Measurements from ENCODE around the gene MBD4.
"Not testable (repeated sequence)": the region's sequence is repeated elsewhere in the genome, so short reads cannot be mapped to it uniquely, and the experiment has no call there.

MBD4 gene

GRCh38 chr3:129439817-129440617, at the start of gene MBD4, which contains the start of gene IFT122:
Gene MBD4, minus strand, starts transcription at chr3:129439948. Its CDS starts 115 bp downstream, at chr3:129439833.
Gene IFT122, plus strand, starts transcription at chr3:129440224. Its CDS starts 107 bp downstream, at chr3:129440331.
- CTCF ChIA-PET, result interaction anchor here (1.0 to 1.4 kb wide), 3 partner anchors 12 to 124 kb away, joined by 3 to 4 read pairs (median 4); a partner anchor contains a TSS
- Mint-ChIP-seq H3K9me3 (no peaks in the 10 kb centered on the region), H3K4me1 (peaks cover 60% of the 10 kb centered on the region), H3K4me3 (peak within 1 kb of the TSS; percentile 82), H3K27me3 (peaks cover 3% of the 10 kb centered on the region), H3K36me3 (peaks cover 30% of the 10 kb centered on the region), H3K27ac (peak within 1 kb of the TSS; percentile 94)
- DNase-seq, result peak; percentile 99

- not testable (repeated sequence) for H3K27ac Mint-ChIP-seq, H3K36me3 Mint-ChIP-seq, DNase-seq, H3K27me3 Mint-ChIP-seq, H3K4me1 Mint-ChIP-seq, H3K4me3 Mint-ChIP-seq, H3K9me3 Mint-ChIP-seq
- CTCF ChIA-PET, result interaction anchor here (1.0 to 4.5 kb wide), 3 partner anchors 9 to 338 kb away, joined by 3 to 39 read pairs (median 8); no protein-coding TSS in a partner anchor
Measured at GRCh38 chr3:129489258-129489657, 49.5 kb upstream of the MBD4 start.

GRCh38 chr3:129487868-129488335, 48.2 kb upstream of the MBD4 start:
- H3K4me3 Mint-ChIP-seq, CTCF ChIA-PET, DNase-seq, H3K27ac Mint-ChIP-seq, H3K4me1 Mint-ChIP-seq, H3K36me3 Mint-ChIP-seq, H3K9me3 Mint-ChIP-seq, H3K27me3 Mint-ChIP-seq: not testable (repeated sequence)

GRCh38 chr3:129487183-129487867, 47.6 kb upstream of the MBD4 start:
- Mint-ChIP-seq H3K4me1 (peaks cover 1% of the 10 kb centered on the region), H3K9me3 (no peaks in the 10 kb centered on the region), H3K4me3 (no peak overlapping the region), H3K36me3 (peaks cover 6% of the 10 kb centered on the region), H3K27ac (no peak overlapping the region), H3K27me3 (no peaks in the 10 kb centered on the region)
- no peak for DNase-seq
- CTCF ChIA-PET, result interaction anchor here (1.9 kb wide), 1 partner anchor 10 kb away, joined by 3 read pairs; no protein-coding TSS in a partner anchor

- H3K36me3 Mint-ChIP-seq, result peaks cover 13% of the 10 kb centered on the region
- no peaks in the 10 kb centered on the region for H3K27me3 Mint-ChIP-seq
- H3K4me1 Mint-ChIP-seq, result peaks cover 8% of the 10 kb centered on the region
- no peak overlapping the region for H3K27ac Mint-ChIP-seq
- H3K9me3 Mint-ChIP-seq, result no peaks in the 10 kb centered on the region
- no peak for DNase-seq
- no peak overlapping the region for H3K4me3 Mint-ChIP-seq
- CTCF ChIA-PET, result interaction anchor here (1.0 to 1.9 kb wide), 2 partner anchors 10 to 16 kb away, joined by 3 read pairs; no protein-coding TSS in a partner anchor
Measured at GRCh38 chr3:129486664-129487035, 46.9 kb upstream of the MBD4 start.

DNA sequence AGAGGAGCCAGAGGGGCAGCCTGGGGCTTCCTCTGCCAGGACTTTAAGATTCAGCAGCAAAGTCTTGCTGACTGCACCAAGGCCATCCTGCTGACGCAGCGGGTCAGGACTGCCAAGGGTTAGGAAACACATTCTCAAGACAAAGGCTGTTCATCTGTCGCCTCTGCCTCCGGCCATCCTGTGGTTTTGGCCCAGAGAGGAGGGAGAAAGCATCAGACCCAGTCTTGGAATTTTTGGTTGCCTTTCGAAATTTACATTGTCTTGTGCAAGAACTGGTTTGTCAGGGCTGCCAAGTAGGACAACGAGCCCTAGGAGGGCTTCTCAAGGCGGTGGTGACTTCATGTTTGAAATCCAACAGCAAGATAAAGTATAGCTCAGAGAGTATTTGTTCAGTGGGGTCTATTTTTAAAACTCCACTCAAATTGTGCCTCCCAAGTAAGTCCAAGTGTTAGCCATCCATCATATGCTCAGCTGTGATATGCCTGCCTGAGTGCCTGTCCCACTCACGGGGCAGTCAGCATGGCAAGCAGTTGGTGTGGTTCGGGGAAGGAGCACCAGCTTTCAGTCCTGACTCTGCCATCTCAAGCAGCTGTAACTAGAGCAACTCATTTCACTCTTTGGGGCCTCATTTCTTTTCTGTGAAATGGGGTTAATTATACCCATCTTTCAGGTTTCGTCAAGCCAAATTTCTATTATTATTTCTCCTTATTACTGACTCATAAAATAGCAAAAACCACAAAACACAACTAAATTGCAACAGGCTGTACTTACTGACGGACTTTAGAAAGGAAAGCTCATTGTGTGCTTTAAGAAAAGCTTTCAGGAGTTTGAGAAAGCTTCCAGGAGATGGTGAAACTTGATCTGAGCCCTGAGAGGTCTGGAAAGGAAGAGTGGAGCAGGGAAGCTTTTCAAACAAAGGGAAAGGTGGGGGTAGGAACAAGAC, 46.2 kb upstream of the MBD4 start:
- H3K4me3 Mint-ChIP-seq, result no peak overlapping the region

DNA sequence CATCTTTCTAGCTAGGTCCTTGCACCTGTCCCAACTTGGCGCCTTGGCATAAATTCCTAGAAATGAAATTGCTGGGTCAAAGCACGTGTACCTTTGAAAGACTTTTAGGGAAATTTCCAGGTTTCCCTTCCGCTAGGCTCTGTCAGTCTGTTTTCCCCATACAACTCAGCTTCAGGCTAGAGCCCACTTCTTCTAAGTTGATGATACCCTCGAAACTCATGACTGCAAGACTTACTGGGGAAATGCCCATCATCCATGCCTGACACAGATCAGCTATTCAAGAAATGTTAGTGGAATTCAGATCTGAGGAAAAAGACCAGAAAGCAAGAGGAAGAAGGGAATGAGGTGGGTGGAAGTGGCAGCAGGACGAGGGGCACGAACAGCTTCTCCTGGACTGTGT, 45.4 kb upstream of the MBD4 start:
- DNase-seq, H3K9me3 Mint-ChIP-seq, CTCF ChIA-PET, H3K27me3 Mint-ChIP-seq, H3K27ac Mint-ChIP-seq, H3K4me3 Mint-ChIP-seq: not testable (repeated sequence)
- Mint-ChIP-seq H3K4me1 (peaks cover 20% of the 10 kb centered on the region), H3K36me3 (peaks cover 24% of the 10 kb centered on the region)

More for the DNA sequence above, 46.2 kb upstream of the MBD4 start:
- H3K9me3 Mint-ChIP-seq, result no peaks in the 10 kb centered on the region
- no peaks in the 10 kb centered on the region for H3K27me3 Mint-ChIP-seq
- H3K27ac Mint-ChIP-seq, result no peak overlapping the region
- no peak for DNase-seq
- peaks cover 14% of the 10 kb centered on the region for H3K4me1 Mint-ChIP-seq
- H3K36me3 Mint-ChIP-seq, result peaks cover 18% of the 10 kb centered on the region
- CTCF ChIA-PET, result interaction anchor here (0.6 to 1.9 kb wide), 3 partner anchors 11 to 141 kb away, joined by 3 read pairs; no protein-coding TSS in a partner anchor

DNA sequence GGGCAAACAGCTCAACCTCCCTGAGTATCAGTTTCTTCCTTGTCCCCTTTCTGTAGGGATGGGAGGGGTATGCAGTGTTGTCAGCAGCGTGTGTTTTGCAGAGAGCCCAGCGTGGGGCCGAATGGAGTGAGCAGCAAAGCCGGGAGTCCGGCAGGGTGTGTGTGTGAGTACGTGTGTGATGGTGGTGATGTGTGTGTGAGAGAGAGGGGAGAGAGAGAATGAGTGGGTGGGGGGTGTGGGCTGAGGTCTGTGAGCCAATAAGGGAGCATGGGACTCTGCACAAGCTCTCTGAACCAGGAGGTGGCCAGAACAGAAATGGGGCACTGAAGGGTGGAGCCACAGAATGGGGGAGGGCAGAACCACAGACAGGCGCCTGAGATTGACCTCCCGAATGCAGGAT, 44.1 kb upstream of the MBD4 start:
- Mint-ChIP-seq H3K4me3 (no peak overlapping the region), H3K27ac (no peak overlapping the region), H3K27me3 (no peaks in the 10 kb centered on the region), H3K9me3 (no peaks in the 10 kb centered on the region), H3K36me3 (peaks cover 23% of the 10 kb centered on the region), H3K4me1 (peaks cover 20% of the 10 kb centered on the region)
- DNase-seq, result no peak
- CTCF ChIA-PET, result no interaction called here

DNA sequence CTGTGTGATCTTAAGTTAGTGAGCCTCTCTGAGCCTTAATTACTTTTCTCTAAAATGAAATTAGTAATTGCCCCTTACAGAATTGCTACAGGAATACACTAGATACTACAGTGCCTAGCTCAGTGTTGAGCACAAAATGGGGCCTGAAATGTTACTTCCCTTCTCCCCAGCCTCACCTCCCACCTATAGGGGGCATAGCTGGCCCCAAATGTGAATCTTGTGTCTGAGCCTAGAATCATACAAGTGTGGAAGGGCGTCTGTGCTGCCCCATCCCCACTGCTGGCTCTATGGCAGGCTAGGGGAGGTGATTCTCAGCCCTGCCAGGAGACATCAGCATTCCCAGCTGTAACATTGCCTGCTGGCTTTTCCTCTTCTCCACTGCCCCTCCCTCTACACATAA, 43.0 kb upstream of the MBD4 start:
- H3K4me1 Mint-ChIP-seq, result peaks cover 20% of the 10 kb centered on the region
- no peak for DNase-seq
- no peak overlapping the region for H3K4me3 Mint-ChIP-seq
- peaks cover 23% of the 10 kb centered on the region for H3K36me3 Mint-ChIP-seq
- CTCF ChIA-PET, result interaction anchor here (0.6 kb wide), 1 partner anchor 338 kb away, joined by 3 read pairs; no protein-coding TSS in a partner anchor
- no peak overlapping the region for H3K27ac Mint-ChIP-seq
- no peaks in the 10 kb centered on the region for H3K27me3 Mint-ChIP-seq
- H3K9me3 Mint-ChIP-seq, result no peaks in the 10 kb centered on the region

- H3K4me3 Mint-ChIP-seq, result no peak overlapping the region
- peak; percentile 65 for DNase-seq
Measured at GRCh38 chr3:129481766-129482332, 42.1 kb upstream of the MBD4 start.

GRCh38 chr3:129481225-129481765, 41.5 kb upstream of the MBD4 start:
- not testable (repeated sequence) for H3K9me3 Mint-ChIP-seq, H3K4me3 Mint-ChIP-seq, H3K27me3 Mint-ChIP-seq, DNase-seq
- CTCF ChIA-PET, result interaction anchor here (1.1 to 2.0 kb wide), 3 partner anchors 9 to 146 kb away, joined by 3 to 8 read pairs (median 3); no protein-coding TSS in a partner anchor
- H3K27ac Mint-ChIP-seq, result peak overlapping the region; percentile 88
- H3K36me3 Mint-ChIP-seq, result peaks cover 32% of the 10 kb centered on the region
- peaks cover 20% of the 10 kb centered on the region for H3K4me1 Mint-ChIP-seq

More at GRCh38 chr3:129481766-129482332, 42.1 kb upstream of the MBD4 start:
- H3K27me3 Mint-ChIP-seq, result no peaks in the 10 kb centered on the region
- H3K9me3 Mint-ChIP-seq, result no peaks in the 10 kb centered on the region
- peak overlapping the region; percentile 88 for H3K27ac Mint-ChIP-seq
- H3K36me3 Mint-ChIP-seq, result peaks cover 27% of the 10 kb centered on the region
- H3K4me1 Mint-ChIP-seq, result peaks cover 20% of the 10 kb centered on the region
- CTCF ChIA-PET, result interaction anchor here (1.3 kb wide), 1 partner anchor 12 kb away, joined by 3 read pairs; no protein-coding TSS in a partner anchor

DNA sequence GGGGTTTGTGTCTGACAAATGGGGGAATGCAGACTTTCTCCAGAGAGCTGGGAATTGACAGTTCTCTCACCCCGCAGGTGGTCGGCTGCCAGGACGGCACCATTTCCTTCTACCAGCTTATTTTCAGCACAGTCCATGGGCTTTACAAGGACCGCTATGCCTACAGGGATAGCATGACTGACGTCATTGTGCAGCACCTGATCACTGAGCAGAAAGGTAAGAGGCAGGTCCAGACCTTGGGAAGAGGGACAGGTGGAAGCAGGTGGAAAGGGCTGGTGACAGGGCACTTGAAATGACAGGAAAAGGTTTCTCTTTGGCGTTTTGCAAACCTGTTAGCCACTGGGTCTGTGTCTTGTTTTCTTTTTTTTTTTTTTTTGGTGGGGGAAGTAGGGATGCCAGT, 36.8 kb upstream of the MBD4 start:
- H3K27ac Mint-ChIP-seq, result no peak overlapping the region
- H3K4me1 Mint-ChIP-seq, result peaks cover 11% of the 10 kb centered on the region
- DNase-seq, result no peak
- no peaks in the 10 kb centered on the region for H3K27me3 Mint-ChIP-seq
- CTCF ChIA-PET, result no interaction called here
- peaks cover 26% of the 10 kb centered on the region for H3K36me3 Mint-ChIP-seq
- no peak overlapping the region for H3K4me3 Mint-ChIP-seq
- no peaks in the 10 kb centered on the region for H3K9me3 Mint-ChIP-seq

DNA sequence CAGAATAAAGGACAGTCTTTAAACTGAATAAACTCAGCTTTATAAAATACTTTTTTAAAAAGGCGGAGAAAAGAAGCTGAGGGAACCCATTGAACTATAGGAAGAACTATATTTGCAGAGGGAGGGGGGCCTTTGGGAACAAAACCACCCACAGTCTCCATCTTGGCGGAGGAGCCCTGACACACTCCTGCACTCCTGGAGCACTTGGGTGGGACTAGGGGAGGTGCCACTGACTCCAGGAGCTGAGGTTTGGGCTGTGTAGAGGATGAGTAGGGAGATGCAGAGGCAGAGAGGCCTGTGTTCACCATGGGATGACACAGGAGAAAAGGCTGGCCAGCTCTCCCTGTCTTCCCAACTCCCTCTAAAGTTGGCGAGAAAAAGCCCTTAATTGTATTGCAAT, 36.1 kb upstream of the MBD4 start:
- Mint-ChIP-seq H3K27ac (no peak overlapping the region), H3K4me3 (no peak overlapping the region), H3K27me3 (no peaks in the 10 kb centered on the region), H3K4me1 (peaks cover 5% of the 10 kb centered on the region), H3K9me3 (no peaks in the 10 kb centered on the region), H3K36me3 (peaks cover 23% of the 10 kb centered on the region)
- CTCF ChIA-PET, result interaction anchor here (1.5 kb wide), 1 partner anchor 15 kb away, joined by 5 read pairs; no protein-coding TSS in a partner anchor
- no peak for DNase-seq
